Aorta (tissue), 5 donors: ENCODE data around the gene THADA. TPM values are rescaled to one million over a fixed set of nuclear protein-coding genes. Genes with fewer than 3 reads are reported as not detected.

Source experiments
- ATAC-seq: fragments of 200-7000 bp; cut with Tn5 transposase; one replicate; pipeline ENCODE4 v1.9.1; 2022; ENCODE audit warnings: moderate library complexity; ENCODE audit not compliant: low FRiP score
- DNase-seq, 2 donors: peaks; one replicate each; pipeline ENCODE4 v3.0.0-alpha.2; 2020
- H3K27ac ChIP-seq, 2 donors: one replicate each; pipeline ENCODE4 v1.5.1; 2013; ENCODE audit warnings: low read length in 2 of 2, mild to moderate bottlenecking in 2 of 2, moderate library complexity in 2 of 2, control low read depth in 1 of 2, inconsistent platforms in 1 of 2, low read depth in 1 of 2
- H3K27me3 ChIP-seq, 2 donors: one replicate each; pipeline ENCODE4 v1.6.1; 2013; ENCODE audit warnings: control low read depth in 1 of 2, low read length in 1 of 2, mild to moderate bottlenecking in 1 of 2, moderate library complexity in 1 of 2; ENCODE audit not compliant: insufficient read depth in 2 of 2, control insufficient read depth in 1 of 2
- H3K36me3 ChIP-seq, 2 donors: one replicate each; pipeline ENCODE4 v1.6.1; 2013; ENCODE audit warnings: control low read depth in 1 of 2, low read length in 1 of 2, mild to moderate bottlenecking in 1 of 2; ENCODE audit not compliant: insufficient read depth in 2 of 2, control insufficient read depth in 1 of 2
- H3K4me1 ChIP-seq, 2 donors: one replicate each; pipeline ENCODE4 v1.6.1; 2013; ENCODE audit warnings: low read length in 2 of 2, control low read depth in 1 of 2, mild to moderate bottlenecking in 1 of 2, moderate library complexity in 1 of 2; ENCODE audit not compliant: insufficient read depth in 2 of 2, control insufficient read depth in 1 of 2
- H3K4me3 ChIP-seq, 2 donors: one replicate each; pipeline ENCODE4 v1.5.1; 2013; ENCODE audit warnings: low read length in 2 of 2, control low read depth in 1 of 2, mild to moderate bottlenecking in 1 of 2
- H3K9me3 ChIP-seq: one replicate; pipeline ENCODE4 v1.6.1; 2013; ENCODE audit warnings: mild to moderate bottlenecking, low read length; ENCODE audit not compliant: control insufficient read depth
- WGBS, 2 donors: extraction: QIAGEN DNeasy Blood & Tissue Kit; methylation state at CpG; one replicate each; pipeline ENCODE4 v1.1.7; 2013; 5-methylcytosine and 5-hydroxymethylcytosine counted together
- intact Hi-C, 2 donors: fragments of 100-400 bp; cut with DNase I; formaldehyde crosslinking; loops; one replicate each; pipeline versions ENCODE4 v1.14.2 to v1.15.0; 2022
- polyA plus RNA-seq, 2 donors: library from polyadenylated mRNA; stranded (reverse); fragments of 200-250 nt; gene quantifications; one replicate each; pipeline ENCODE4 v1.2.3, GENCODE V29; 2013
- total RNA-seq, 2 donors: library from RNA; stranded (reverse); fragmentation: NEBNext Ultra II Directional; extraction: Animal tissue kit (Norgen Biotek cat#: 25700); gene quantifications; one replicate each; pipeline ENCODE4 v1.2.1, GENCODE V29; 2021
- donor health status: healthy with polysubstance abuse.
- donor health status: Bipolar disorder and iron deficiency.
- donor health status: DM: no; HTN: no; CAD: no.
- donor health status: DM: no; HTN: no; CAD: no.
- donor health status: DM: yes; HTN: yes; CAD: no.

The THADA gene
- total and polyA plus RNA-seq, 4 donors: 12.4 to 38.5 (median 25.0) TPM

DNA sequence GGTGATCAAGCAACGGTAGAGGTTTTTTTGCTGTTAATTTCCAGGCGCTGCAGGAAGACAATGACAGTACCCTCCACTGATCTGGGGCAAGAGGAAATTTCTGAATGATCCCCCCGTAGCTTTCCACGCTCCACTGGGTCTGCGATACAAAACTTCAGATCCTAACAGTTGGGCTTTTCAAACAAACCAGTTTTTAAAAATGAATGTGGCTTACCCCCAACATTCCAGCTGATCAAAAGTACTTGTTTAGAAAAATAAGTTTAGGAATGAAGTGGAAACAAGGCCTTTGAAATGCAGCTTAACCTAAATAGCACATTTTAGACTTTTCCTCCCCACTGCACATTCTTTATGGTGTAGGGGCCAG is 375.1 kb downstream of the THADA start:
- no peak for ATAC-seq
- peak overlapping the region; percentile 89 to 94 for H3K27ac ChIP-seq

DNA sequence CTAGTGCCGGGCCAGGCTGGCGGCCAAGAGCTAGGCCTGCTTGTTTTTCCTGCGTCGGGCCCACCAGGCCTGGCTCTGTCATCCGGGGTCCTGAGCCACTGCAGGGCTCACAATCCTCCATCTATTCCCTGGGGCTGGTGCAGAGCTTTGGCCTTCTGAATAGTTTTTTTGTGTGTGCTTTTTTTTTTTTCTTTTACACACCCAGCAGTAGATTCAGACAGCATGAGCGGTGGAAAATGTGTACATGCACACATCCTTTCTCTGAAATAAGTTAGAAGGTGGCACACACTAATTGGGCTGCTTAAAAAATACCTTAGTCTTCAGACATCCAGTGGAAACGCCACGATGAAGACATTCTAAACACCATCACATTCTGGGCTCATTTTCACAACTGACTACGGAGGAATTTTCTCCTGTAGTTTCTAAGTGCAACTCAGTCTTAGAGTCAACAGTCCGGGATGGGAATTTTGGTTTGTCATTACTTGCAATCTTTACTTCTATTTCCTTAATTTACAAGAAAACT is 375.5 kb downstream of the THADA start:
- no peak for ATAC-seq
- intact Hi-C loops: loop anchor here (2.0 to 10.0 kb wide), 5 partner anchors 322 to 1165 kb away; no protein-coding TSS in a partner anchor
- H3K36me3 ChIP-seq: peaks cover 0 to 10% of the 10 kb centered on the region in 2 donors
- H3K9me3 ChIP-seq: no peaks in the 10 kb centered on the region
- WGBS, 2 donors: 0 to 1% methylated on average over 10 of the region's 10 CpGs
- H3K27me3 ChIP-seq: no peaks in the 10 kb centered on the region
- H3K4me1 ChIP-seq: no peaks in the 10 kb centered on the region
- no peak overlapping the region for H3K4me3 ChIP-seq
- DNase-seq: no peak
- peak overlapping the region; percentile 89 to 94 for H3K27ac ChIP-seq

More for the DNA sequence above, 375.1 kb downstream of the THADA start:
- DNase-seq: no peak
- H3K4me3 ChIP-seq: no peak overlapping the region
- no peaks in the 10 kb centered on the region for H3K9me3 ChIP-seq
- 13 to 14% methylated on average over 5 of the region's 5 CpGs for WGBS, 2 donors
- no peaks in the 10 kb centered on the region for H3K27me3 ChIP-seq
- H3K36me3 ChIP-seq: peaks cover 0 to 10% of the 10 kb centered on the region in 2 donors
- intact Hi-C loops: loop anchor here (2.0 to 10.0 kb wide), 5 partner anchors 322 to 1166 kb away; no protein-coding TSS in a partner anchor
- no peaks in the 10 kb centered on the region for H3K4me1 ChIP-seq

DNA sequence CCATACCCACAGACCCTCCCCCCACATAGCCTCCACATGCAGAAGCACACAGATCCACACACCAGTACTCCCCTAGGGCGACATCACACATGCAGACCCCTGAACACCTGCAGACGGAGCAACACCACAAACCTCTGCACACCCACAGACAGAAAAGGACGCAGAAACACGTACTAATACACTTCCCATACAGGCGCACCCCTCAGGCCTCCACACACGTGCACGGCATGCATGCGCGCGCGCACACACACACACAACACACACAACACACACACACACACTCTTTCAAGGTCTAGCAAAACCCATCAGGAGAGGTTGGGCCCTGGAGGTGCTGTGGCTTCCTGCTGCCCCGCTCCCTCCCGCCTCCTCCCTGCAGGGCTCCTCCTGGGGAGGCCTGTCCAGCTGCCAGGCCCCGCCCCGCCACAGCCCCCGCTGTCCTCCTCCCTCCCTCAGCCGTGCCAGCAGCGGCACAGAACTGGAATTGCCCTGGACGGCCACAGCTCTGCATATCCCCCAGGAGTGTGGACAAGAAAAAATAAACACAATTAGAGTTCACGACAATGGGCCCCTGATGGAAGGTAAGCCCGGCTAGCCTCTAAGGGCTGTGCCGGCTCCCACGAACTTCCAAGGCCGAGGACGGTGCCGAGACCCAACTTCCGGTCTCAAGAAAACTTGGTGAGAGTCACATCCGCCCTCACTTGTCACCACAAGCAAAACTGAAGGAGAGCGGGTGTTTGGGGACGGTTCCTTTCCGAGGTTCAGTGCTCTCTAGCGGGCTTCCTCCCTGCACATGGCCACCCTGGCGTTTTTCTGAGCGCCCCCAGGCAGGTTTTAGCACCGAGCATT is 376.2 kb downstream of the THADA start:
- Histone ChIP-seq H3K27me3 (no peaks in the 10 kb centered on the region), H3K4me1 (no peaks in the 10 kb centered on the region), H3K4me3 (no peak overlapping the region), H3K27ac (peak overlapping the region; percentile 89 to 94), H3K36me3 (peaks cover 0 to 6% of the 10 kb centered on the region in 2 donors), H3K9me3 (no peaks in the 10 kb centered on the region)
- ATAC-seq: peak; percentile 81
- intact Hi-C loops: loop anchor here (2.0 to 10.0 kb wide), 11 partner anchors 42 to 1165 kb away; no protein-coding TSS in a partner anchor
- WGBS, 2 donors: 1 to 2% methylated on average over 33 to 35 of the region's 35 CpGs
- peak; percentile 94 to 95 for DNase-seq

DNA sequence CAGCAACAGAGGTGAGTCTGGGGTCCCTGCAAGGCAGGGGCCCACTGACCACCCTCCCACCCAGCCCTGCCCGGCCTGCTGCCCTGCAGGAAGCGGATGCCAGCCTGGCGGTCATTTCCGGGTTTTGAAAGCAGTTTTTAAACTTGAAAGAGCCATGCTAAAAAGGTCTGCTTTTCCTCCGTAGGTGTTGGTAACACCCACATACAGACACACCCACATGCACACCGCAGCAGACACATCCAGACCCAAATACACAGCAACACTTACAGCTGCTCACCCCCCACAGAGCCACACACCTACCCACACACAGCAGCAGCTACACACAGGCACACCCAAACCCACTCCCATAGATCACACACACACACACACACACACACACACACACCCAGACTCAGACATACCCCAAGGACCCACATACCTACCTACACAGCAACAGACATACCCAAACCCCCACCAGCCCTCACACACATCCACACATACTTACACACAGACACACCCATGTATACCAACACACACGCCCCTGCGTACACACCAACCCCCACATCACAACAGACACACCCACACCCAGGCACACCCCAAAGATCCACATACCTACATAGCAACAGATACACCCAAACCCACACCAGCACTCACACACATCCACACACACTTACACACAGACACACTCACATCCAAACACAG is 377.0 kb downstream of the THADA start:
- H3K9me3 ChIP-seq: no peaks in the 10 kb centered on the region
- peak; percentile 81 to 83 for DNase-seq
- no peaks in the 10 kb centered on the region for H3K36me3 ChIP-seq
- H3K27me3 ChIP-seq: no peaks in the 10 kb centered on the region
- peak overlapping the region; percentile 83 to 89 for H3K27ac ChIP-seq
- 2 to 5% methylated on average over 8 of the region's 8 CpGs for WGBS, 2 donors
- H3K4me3 ChIP-seq: no peak overlapping the region
- ATAC-seq: peak; percentile 3
- intact Hi-C loops: loop anchor here (2.0 to 10.0 kb wide), 6 partner anchors 42 to 144 kb away; no protein-coding TSS in a partner anchor
- no peaks in the 10 kb centered on the region for H3K4me1 ChIP-seq

DNA sequence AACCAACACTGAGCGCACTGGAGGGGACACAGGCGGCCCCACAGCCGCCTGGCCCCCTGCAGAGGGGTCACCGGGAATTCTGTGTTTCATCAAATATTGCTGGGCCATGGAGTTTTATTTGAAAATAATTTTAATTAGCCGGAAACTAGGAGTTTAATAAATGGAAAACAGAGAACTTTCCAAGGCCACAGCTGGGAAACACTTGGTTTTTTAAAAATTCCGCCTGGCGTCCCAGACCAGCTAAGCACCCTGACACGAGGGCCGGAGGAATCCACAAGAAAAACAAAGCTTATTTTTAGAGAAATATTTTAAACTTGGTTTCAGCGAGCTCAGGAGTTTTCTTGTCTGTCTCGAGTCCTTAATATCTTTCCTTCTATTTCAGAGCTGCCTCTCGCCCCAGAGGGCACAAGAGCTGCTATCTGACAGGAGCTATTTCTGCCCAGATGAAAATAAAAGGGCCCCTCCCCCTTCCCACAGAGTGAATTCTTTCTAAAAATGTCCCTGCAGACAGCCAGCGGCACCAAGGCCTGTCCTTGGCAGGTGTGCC is 377.6 kb downstream of the THADA start:
- ATAC-seq (no peak), DNase-seq (peak in 1 of 2 donors; percentile 64)
- no peaks in the 10 kb centered on the region for H3K4me1 ChIP-seq
- H3K9me3 ChIP-seq: no peaks in the 10 kb centered on the region
- H3K36me3 ChIP-seq: no peaks in the 10 kb centered on the region
- intact Hi-C loops: loop anchor here (2.0 to 10.0 kb wide), 6 partner anchors 41 to 143 kb away; no protein-coding TSS in a partner anchor
- no peak overlapping the region for H3K4me3 ChIP-seq
- peak overlapping the region; percentile 83 to 89 for H3K27ac ChIP-seq
- no peaks in the 10 kb centered on the region for H3K27me3 ChIP-seq
- WGBS, 2 donors: 4% methylated on average over 13 of the region's 13 CpGs

DNA sequence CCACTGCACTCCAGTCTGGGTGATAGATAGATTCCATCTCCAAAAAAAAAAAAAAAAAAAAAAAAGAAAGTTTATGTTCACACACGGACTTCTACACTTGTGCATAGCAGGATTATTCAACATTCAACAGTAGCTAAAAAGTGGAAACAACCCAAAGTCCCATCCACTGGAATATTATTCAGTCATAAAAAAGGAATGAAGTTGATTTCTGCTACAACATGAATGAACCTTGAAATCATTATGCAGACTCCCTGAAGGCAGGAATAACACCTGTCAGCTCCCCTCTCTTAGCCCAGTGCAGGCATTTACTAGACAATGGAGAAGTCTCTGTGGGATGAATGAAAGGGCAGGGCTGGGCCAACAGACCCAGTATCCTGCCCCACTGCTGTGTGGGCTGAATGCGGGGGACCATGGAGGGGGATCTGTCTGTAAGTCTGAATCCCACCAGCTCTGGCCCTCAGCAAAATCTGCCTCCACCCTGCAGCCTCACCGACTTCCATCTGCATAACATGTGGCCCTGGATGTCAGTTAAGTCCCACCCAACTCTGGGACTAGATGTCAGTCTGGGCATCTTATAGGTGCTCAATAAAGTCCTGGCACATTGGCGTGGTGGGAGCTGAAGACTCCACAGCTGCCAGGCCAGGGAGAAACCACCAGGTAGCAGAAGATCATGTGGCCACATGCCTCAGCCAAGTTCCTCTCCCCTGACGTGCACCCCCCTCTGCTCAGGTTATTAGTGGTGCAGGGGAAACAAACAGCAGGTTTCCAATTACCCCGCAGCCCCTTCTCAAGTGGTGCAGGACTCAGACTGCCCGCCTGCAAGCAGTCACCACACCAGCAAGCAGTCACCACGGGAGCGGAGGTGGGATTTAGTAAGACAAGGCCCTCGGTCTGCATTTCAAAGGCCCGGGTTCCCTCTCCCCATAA is 378.3 kb downstream of the THADA start:
- no peaks in the 10 kb centered on the region for H3K27me3 ChIP-seq
- H3K4me3 ChIP-seq: no peak overlapping the region
- DNase-seq: no peak
- WGBS, 2 donors: 25 to 28% methylated on average over 11 of the region's 11 CpGs
- intact Hi-C loops: loop anchor here (2.0 to 10.0 kb wide), 6 partner anchors 40 to 143 kb away; no protein-coding TSS in a partner anchor
- no peak for ATAC-seq
- H3K4me1 ChIP-seq: no peaks in the 10 kb centered on the region
- no peaks in the 10 kb centered on the region for H3K36me3 ChIP-seq
- H3K9me3 ChIP-seq: no peaks in the 10 kb centered on the region
- peak overlapping the region; percentile 32 to 87 for H3K27ac ChIP-seq

DNA sequence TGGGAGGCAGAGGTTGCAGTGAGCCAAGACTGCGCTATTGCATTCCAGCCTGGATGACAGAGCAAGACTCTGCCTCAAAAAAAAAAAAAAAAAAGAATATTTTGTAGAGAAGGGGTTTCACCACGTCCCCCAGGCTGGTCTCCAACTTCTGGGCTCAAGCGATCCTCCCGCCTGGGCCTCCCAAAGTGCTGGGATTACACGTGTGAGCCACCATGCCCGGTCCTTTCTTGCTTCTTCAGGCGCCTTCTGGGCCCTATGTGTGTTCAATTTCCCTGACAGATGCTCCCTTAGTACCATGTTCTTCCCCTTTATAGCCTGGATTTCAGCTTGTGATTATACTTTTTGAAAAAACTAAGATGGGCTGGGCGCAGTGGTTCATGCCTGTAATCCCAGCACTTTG is 379.2 kb downstream of the THADA start:
- Histone ChIP-seq H3K9me3 (no peaks in the 10 kb centered on the region), H3K4me3 (no peak overlapping the region), H3K27ac (peak overlapping the region in 1 of 2 donors; percentile 25), H3K27me3 (no peaks in the 10 kb centered on the region), H3K4me1 (no peaks in the 10 kb centered on the region), H3K36me3 (no peaks in the 10 kb centered on the region)
- DNase-seq: no peak
- WGBS, 2 donors: 89 to 98% methylated on average over 8 of the region's 8 CpGs
- intact Hi-C loops: loop anchor here (5.0 to 10.0 kb wide), 4 partner anchors 39 to 129 kb away; no protein-coding TSS in a partner anchor
- ATAC-seq: no peak
